ENCODE results near the gene FAM161A. TPM values are rescaled to one million over a fixed set of nuclear protein-coding genes. Genes with fewer than 3 reads are reported as not detected.
"Not testable (repeated sequence)": the region's sequence is repeated elsewhere in the genome, so short reads cannot be mapped to it uniquely, and the experiment has no call there.

The FAM161A gene
- total RNA-seq, 2 experiments from 2014 or later: 3.8 to 5.1 TPM

GRCh38 chr2:61816480-61817355 is 37.1 kb downstream of the FAM161A start:
- no peaks in the 10 kb centered on the region for H3K4me1 Mint-ChIP-seq
- POLR2A ChIA-PET: no interaction called here
- H3K36me3 Mint-ChIP-seq: no peaks in the 10 kb centered on the region
- no peaks in the 10 kb centered on the region for H3K9me3 Mint-ChIP-seq
- H3K27ac Mint-ChIP-seq: no peak overlapping the region
- no peak for DNase-seq
- H3K4me3 Mint-ChIP-seq: no peak overlapping the region
- no peak for ATAC-seq (ENCODE audit: low read depth)
- peaks cover 25% of the 10 kb centered on the region for H3K27me3 Mint-ChIP-seq

GRCh38 chr2:61814539-61815160 is 39.2 kb downstream of the FAM161A start:
- Mint-ChIP-seq H3K36me3 (no peaks in the 10 kb centered on the region), H3K9me3 (no peaks in the 10 kb centered on the region), H3K4me1 (no peaks in the 10 kb centered on the region), H3K4me3 (no peak overlapping the region), H3K27me3 (peaks cover 25% of the 10 kb centered on the region), H3K27ac (no peak overlapping the region)
- DNase-seq (no peak), ATAC-seq (ENCODE audit: low read depth) (no peak)
- POLR2A ChIA-PET: interaction anchor here (0.7 kb wide), 1 partner anchor 50 kb away, joined by 3 read pairs; no protein-coding TSS in a partner anchor

GRCh38 chr2:61813314-61813713 is 40.5 kb downstream of the FAM161A start:
- POLR2A ChIA-PET: not testable (repeated sequence)

GRCh38 chr2:61811821-61812220 is 42.0 kb downstream of the FAM161A start:
- no peak overlapping the region for H3K27ac Mint-ChIP-seq
- POLR2A ChIA-PET: no interaction called here
- no peak overlapping the region for H3K4me3 Mint-ChIP-seq
- no peaks in the 10 kb centered on the region for H3K36me3 Mint-ChIP-seq
- ATAC-seq (ENCODE audit: low read depth): no peak
- H3K4me1 Mint-ChIP-seq: no peaks in the 10 kb centered on the region
- H3K9me3 Mint-ChIP-seq: no peaks in the 10 kb centered on the region
- H3K27me3 Mint-ChIP-seq: peaks cover 17% of the 10 kb centered on the region
- no peak for DNase-seq

More at GRCh38 chr2:61813314-61813713, 40.5 kb downstream of the FAM161A start:
- H3K27ac Mint-ChIP-seq; H3K36me3 Mint-ChIP-seq; H3K4me1 Mint-ChIP-seq; DNase-seq; H3K4me3 Mint-ChIP-seq; ATAC-seq (ENCODE audit: low read depth); H3K9me3 Mint-ChIP-seq: not testable (repeated sequence)
- H3K27me3 Mint-ChIP-seq: peaks cover 17% of the 10 kb centered on the region

GRCh38 chr2:61810203-61810602 is 43.7 kb downstream of the FAM161A start:
- H3K4me3 Mint-ChIP-seq; H3K36me3 Mint-ChIP-seq; H3K9me3 Mint-ChIP-seq; H3K27ac Mint-ChIP-seq; POLR2A ChIA-PET; DNase-seq; ATAC-seq (ENCODE audit: low read depth); H3K4me1 Mint-ChIP-seq: not testable (repeated sequence)
- peaks cover 16% of the 10 kb centered on the region for H3K27me3 Mint-ChIP-seq

GRCh38 chr2:61808693-61809092 is 45.2 kb downstream of the FAM161A start:
- H3K27me3 Mint-ChIP-seq; ATAC-seq (ENCODE audit: low read depth); H3K4me3 Mint-ChIP-seq; H3K9me3 Mint-ChIP-seq; DNase-seq; POLR2A ChIA-PET; H3K27ac Mint-ChIP-seq; H3K4me1 Mint-ChIP-seq; H3K36me3 Mint-ChIP-seq: not testable (repeated sequence)

GRCh38 chr2:61807036-61807757 is 46.7 kb downstream of the FAM161A start:
- Mint-ChIP-seq H3K27ac (no peak overlapping the region), H3K9me3 (no peaks in the 10 kb centered on the region)
- POLR2A ChIA-PET: interaction anchor here (0.7 kb wide), 1 partner anchor 101 kb away, joined by 4 read pairs; no protein-coding TSS in a partner anchor

GRCh38 chr2:61802548-61802947 is 51.3 kb downstream of the FAM161A start:
- H3K4me3 Mint-ChIP-seq: no peak overlapping the region
- no peaks in the 10 kb centered on the region for H3K9me3 Mint-ChIP-seq
- no peak for ATAC-seq (ENCODE audit: low read depth)
- H3K27ac Mint-ChIP-seq: no peak overlapping the region
- H3K4me1 Mint-ChIP-seq: no peaks in the 10 kb centered on the region
- H3K36me3 Mint-ChIP-seq: no peaks in the 10 kb centered on the region
- peaks cover 21% of the 10 kb centered on the region for H3K27me3 Mint-ChIP-seq
- no peak for DNase-seq
- POLR2A ChIA-PET: no interaction called here

More at GRCh38 chr2:61807036-61807757, 46.7 kb downstream of the FAM161A start:
- H3K4me1 Mint-ChIP-seq: no peaks in the 10 kb centered on the region
- DNase-seq: no peak
- H3K27me3 Mint-ChIP-seq: peaks cover 8% of the 10 kb centered on the region
- H3K36me3 Mint-ChIP-seq: no peaks in the 10 kb centered on the region
- ATAC-seq (ENCODE audit: low read depth): no peak
- H3K4me3 Mint-ChIP-seq: no peak overlapping the region

- POLR2A ChIA-PET: no interaction called here
- no peak overlapping the region for H3K27ac Mint-ChIP-seq
- H3K36me3 Mint-ChIP-seq: no peaks in the 10 kb centered on the region
- H3K9me3 Mint-ChIP-seq: no peaks in the 10 kb centered on the region
- no peak for DNase-seq
- peaks cover 13% of the 10 kb centered on the region for H3K27me3 Mint-ChIP-seq
- no peaks in the 10 kb centered on the region for H3K4me1 Mint-ChIP-seq
- no peak for ATAC-seq (ENCODE audit: low read depth)
- H3K4me3 Mint-ChIP-seq: no peak overlapping the region
Observed at GRCh38 chr2:61799099-61799498, 54.8 kb downstream of the FAM161A start.

GRCh38 chr2:61797446-61797845 is 56.4 kb downstream of the FAM161A start:
- DNase-seq; POLR2A ChIA-PET; H3K9me3 Mint-ChIP-seq; H3K36me3 Mint-ChIP-seq; H3K27ac Mint-ChIP-seq; H3K4me1 Mint-ChIP-seq; H3K4me3 Mint-ChIP-seq; ATAC-seq (ENCODE audit: low read depth): not testable (repeated sequence)
- peaks cover 21% of the 10 kb centered on the region for H3K27me3 Mint-ChIP-seq

GRCh38 chr2:61795408-61795807 is 58.5 kb downstream of the FAM161A start:
- POLR2A ChIA-PET: no interaction called here
- ATAC-seq (ENCODE audit: low read depth) (no peak), DNase-seq (no peak)
- Mint-ChIP-seq H3K27ac (no peak overlapping the region), H3K4me3 (no peak overlapping the region), H3K9me3 (no peaks in the 10 kb centered on the region), H3K36me3 (no peaks in the 10 kb centered on the region), H3K27me3 (peaks cover 17% of the 10 kb centered on the region), H3K4me1 (peaks cover 6% of the 10 kb centered on the region)

- Mint-ChIP-seq H3K4me3 (peak overlapping the region; percentile 72), H3K36me3 (no peaks in the 10 kb centered on the region), H3K4me1 (peaks cover 6% of the 10 kb centered on the region), H3K27ac (no peak overlapping the region), H3K9me3 (no peaks in the 10 kb centered on the region), H3K27me3 (peaks cover 14% of the 10 kb centered on the region)
- ATAC-seq (ENCODE audit: low read depth): peak; percentile 97
- peak; percentile 73 for DNase-seq
- POLR2A ChIA-PET: no interaction called here
Observed at GRCh38 chr2:61793389-61793836, 60.4 kb downstream of the FAM161A start.

- no peak overlapping the region for H3K4me3 Mint-ChIP-seq
- H3K27me3 Mint-ChIP-seq: peaks cover 16% of the 10 kb centered on the region
- peaks cover 6% of the 10 kb centered on the region for H3K4me1 Mint-ChIP-seq
- DNase-seq (no peak), ATAC-seq (ENCODE audit: low read depth) (no peak)
- no peak overlapping the region for H3K27ac Mint-ChIP-seq
- POLR2A ChIA-PET: no interaction called here
- H3K36me3 Mint-ChIP-seq: no peaks in the 10 kb centered on the region
- H3K9me3 Mint-ChIP-seq: no peaks in the 10 kb centered on the region
Observed at GRCh38 chr2:61792355-61792890, 61.4 kb downstream of the FAM161A start.

Data from activated naive CD8-positive, alpha-beta T cell treated with anti-CD3 and anti-CD28 coated beads, Interleukin-2, amount 10 ng/mL, durations not matched to agents 7 days and 5 days (primary cell).